Pulmonary artery endothelial cell (primary cell): ENCODE results near the gene MAP4K4. TPM values are rescaled to one million over a fixed set of nuclear protein-coding genes. Genes with fewer than 3 reads are reported as not detected.
"Not testable (repeated sequence)": the region's sequence is repeated elsewhere in the genome, so short reads cannot be mapped to it uniquely, and the experiment has no call there.

Source experiments
- DNase-seq: peaks from one replicate; pipeline ENCODE4 v3.0.0-alpha.2; 2011; ENCODE audit warnings: low read depth, low spot score
- total RNA-seq: library from RNA; depleted of rRNA; stranded (reverse); fragments of >200 nt; gene quantifications from 2 replicates; pipeline ENCODE4 v1.2.3, GENCODE V29; 2014

MAP4K4 gene
- total RNA-seq, 1 donor from 2014 or later: 480 TPM

DNA sequence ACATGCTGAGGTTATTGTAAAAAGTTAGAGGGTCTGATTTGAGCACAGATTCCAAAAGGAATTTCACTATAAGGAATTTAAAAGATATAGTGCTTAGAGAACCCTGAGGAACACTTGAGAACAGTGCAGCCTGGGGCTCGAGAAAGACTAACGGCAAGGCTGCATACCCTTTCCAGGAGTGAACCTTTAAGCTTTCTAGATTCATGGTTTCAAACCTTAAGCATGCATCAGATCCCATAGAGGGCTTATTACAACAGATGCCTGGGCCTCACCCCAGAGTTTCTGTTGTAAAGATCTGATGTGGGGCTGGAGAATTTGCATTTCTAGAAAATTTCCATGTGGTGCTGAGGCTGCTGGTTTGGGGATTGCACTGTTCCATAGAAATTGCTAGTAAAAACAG, 203.7 kb downstream of the MAP4K4 start:
- DNase-seq: no peak

DNA sequence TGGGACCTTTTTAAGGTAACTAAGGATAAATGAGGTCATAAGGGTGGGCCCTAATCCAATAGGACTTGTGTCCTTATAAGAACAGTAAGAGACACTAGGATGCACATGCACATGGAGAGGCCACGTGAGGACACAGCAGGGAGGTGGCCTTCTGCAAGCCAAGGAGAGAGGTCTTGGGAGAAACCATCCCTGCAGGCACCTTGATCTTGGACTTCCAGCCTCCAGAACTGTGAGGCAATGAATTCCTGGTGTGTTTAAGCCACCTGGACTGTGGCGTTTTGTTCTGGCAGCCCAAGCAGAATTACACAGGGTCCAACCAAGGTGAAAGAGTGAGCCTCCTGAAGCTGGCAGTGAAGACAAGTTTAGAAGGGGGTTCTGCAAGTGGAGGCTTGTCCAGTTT, 204.7 kb downstream of the MAP4K4 start:
- no peak for DNase-seq

DNA sequence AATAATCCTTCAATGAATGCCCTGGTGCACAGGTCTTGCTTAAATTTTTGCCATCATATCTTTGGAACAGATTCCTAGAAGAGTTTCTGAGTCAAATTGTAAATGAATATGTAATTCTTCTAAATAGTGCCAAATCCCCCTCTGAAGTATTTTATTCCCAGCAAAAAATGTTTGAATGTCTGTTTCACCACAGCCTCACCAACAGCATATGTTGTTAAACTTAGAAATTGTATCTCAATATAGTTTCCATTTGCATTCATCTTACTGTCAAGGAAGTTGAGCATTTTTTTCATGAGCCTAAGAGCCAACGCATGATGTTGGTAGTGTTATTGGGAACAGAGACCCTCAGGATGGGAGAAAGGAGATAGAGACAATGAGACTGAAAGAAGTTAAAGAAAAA, 207.4 kb downstream of the MAP4K4 start:
- DNase-seq: no peak

- DNase-seq: no peak
Observed at GRCh38 chr2:101905746-101906336, 208.3 kb downstream of the MAP4K4 start.

- no peak for DNase-seq
Observed at GRCh38 chr2:101909760-101910159, 212.3 kb downstream of the MAP4K4 start.

DNA sequence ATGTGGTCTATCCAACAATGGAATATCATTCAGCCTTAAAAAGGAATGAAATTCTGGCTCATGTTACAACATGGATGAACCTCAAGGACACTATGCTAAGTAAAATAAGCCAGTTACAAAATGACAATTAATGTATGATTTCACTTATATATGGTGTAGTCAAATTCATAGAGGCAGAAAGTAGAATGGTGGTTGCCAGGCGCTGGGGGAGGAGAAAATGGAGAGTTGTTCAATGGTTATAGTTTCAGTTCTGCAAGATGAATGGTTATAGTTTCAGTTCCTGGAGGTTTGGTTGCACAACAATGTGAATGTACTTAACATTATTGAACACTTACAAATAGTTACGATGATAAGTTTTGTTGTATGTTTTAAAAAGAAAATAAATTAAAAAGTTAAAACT, 215.0 kb downstream of the MAP4K4 start:
- no peak for DNase-seq

GRCh38 chr2:101921319-101921952, 223.9 kb downstream of the MAP4K4 start:
- no peak for DNase-seq

- no peak for DNase-seq
Observed at GRCh38 chr2:101921953-101922325, 224.4 kb downstream of the MAP4K4 start.

DNA sequence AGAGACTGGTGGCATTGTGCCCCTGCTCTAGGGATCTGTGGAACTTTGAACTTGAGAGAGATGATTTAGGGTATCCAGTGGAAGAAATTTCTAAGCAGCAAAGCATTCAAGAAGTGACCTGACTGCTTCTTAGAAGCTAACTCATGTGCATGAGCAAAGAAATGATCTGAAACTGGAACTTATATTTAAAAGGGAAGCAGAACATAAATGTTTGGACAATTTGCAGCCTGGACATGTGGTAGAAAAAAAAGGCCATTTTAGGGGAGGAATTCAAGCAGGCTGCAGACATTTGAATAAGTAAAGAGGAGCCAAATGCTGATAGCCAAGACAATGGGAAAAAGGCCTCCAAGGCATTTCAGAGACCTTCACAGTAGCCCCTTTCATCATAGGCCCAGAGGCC, 226.8 kb downstream of the MAP4K4 start:
- DNase-seq: not testable (repeated sequence)

- no peak for DNase-seq
Observed at GRCh38 chr2:101930019-101930418, 232.5 kb downstream of the MAP4K4 start.

GRCh38 chr2:101930847-101931246, 233.3 kb downstream of the MAP4K4 start:
- DNase-seq: no peak

- no peak for DNase-seq
Observed at GRCh38 chr2:101931402-101931801, 233.9 kb downstream of the MAP4K4 start.

DNA sequence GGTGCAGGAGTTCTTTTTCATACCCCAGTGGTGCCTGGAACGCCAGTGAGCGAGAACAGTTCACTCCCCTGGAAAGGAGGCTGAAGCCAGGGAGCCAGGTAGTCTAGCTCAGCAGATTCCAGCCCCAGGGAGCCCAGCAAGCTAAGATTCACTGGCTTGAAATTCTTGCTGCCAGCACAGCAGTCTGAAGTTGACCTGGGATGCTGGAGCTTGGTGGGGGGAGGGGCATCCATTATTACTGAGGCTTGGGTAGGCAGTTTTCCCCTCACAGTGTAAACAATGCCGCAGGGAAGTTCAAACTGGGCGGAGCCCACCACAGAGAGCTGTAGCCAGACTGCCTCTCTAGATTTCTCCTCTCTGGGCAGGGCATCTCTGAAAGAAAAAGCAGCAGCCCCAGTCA, 238.3 kb downstream of the MAP4K4 start:
- DNase-seq: not testable (repeated sequence)

DNA sequence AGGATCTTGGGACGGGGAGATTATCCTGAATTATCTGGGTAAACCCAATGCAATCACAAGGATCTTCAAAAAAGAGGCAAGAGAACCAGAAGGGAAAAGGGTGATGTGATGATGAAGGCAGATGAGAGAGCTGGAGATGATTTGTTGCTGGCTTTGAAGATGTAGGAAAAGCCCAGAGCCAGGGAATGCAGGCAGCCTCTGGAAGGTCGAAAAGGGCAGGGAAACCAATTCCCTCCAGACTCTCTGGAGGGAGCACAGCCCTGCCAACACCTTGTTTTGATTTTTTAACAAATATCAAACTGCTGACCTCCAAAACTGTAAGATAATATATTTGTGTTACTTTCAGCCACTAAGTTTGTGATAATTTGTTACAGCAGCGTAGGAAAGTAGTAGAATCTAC, 245.3 kb downstream of the MAP4K4 start:
- DNase-seq: no peak

Other genes with a start within 250 kb of the MAP4K4 start
- gene RFX8, start 222.6 kb upstream of the MAP4K4 start, total RNA-seq: 0.66 and 1.3 TPM in 2 replicates